LoVo (cell line): Measurements from ENCODE around the gene MAPK4.
"Not testable (repeated sequence)": the region's sequence is repeated elsewhere in the genome, so short reads cannot be mapped to it uniquely, and the experiment has no call there.

Experiments used
- DNase-seq: peaks from one replicate; pipeline ENCODE4 v3.0.0-alpha.2; 2016; ENCODE audit warnings: low spot score

The MAPK4 gene

GRCh38 chr18:50573679-50574078, 13.8 kb downstream of the MAPK4 start:
- no peak for DNase-seq

- DNase-seq, result no peak
Measured at GRCh38 chr18:50578030-50578429, 18.1 kb downstream of the MAPK4 start.

GRCh38 chr18:50578651-50579050, 18.8 kb downstream of the MAPK4 start:
- peak; percentile 40 for DNase-seq

- DNase-seq, result no peak
Measured at GRCh38 chr18:50579061-50579774, 19.3 kb downstream of the MAPK4 start.

- no peak for DNase-seq
Measured at GRCh38 chr18:50581517-50581916, 21.6 kb downstream of the MAPK4 start.

- DNase-seq, result no peak
Measured at GRCh38 chr18:50582500-50582899, 22.6 kb downstream of the MAPK4 start.

- DNase-seq, result no peak
Measured at GRCh38 chr18:50586710-50587109, 26.8 kb downstream of the MAPK4 start.

GRCh38 chr18:50590593-50590992, 30.7 kb downstream of the MAPK4 start:
- no peak for DNase-seq

GRCh38 chr18:50594012-50594411, 34.1 kb downstream of the MAPK4 start:
- DNase-seq, result no peak

- DNase-seq, result peak; percentile 12
Measured at GRCh38 chr18:50594942-50595341, 35.1 kb downstream of the MAPK4 start.

GRCh38 chr18:50602466-50602865, 42.6 kb downstream of the MAPK4 start:
- no peak for DNase-seq

GRCh38 chr18:50606609-50607008, 46.7 kb downstream of the MAPK4 start:
- no peak for DNase-seq

- DNase-seq, result no peak
Measured at GRCh38 chr18:50607378-50607926, 47.6 kb downstream of the MAPK4 start.

GRCh38 chr18:50609171-50609570, 49.3 kb downstream of the MAPK4 start:
- DNase-seq, result not testable (repeated sequence)

GRCh38 chr18:50610349-50610748, 50.5 kb downstream of the MAPK4 start:
- no peak for DNase-seq

GRCh38 chr18:50611529-50611941, 51.6 kb downstream of the MAPK4 start:
- DNase-seq, result no peak

- DNase-seq, result no peak
Measured at GRCh38 chr18:50614838-50615237, 55.0 kb downstream of the MAPK4 start.

- no peak for DNase-seq
Measured at GRCh38 chr18:50616484-50617048, 56.7 kb downstream of the MAPK4 start.

- DNase-seq, result no peak
Measured at GRCh38 chr18:50619861-50620275, 60.0 kb downstream of the MAPK4 start.

GRCh38 chr18:50620319-50620718, 60.4 kb downstream of the MAPK4 start:
- no peak for DNase-seq

GRCh38 chr18:50621366-50621765, 61.5 kb downstream of the MAPK4 start:
- no peak for DNase-seq

- no peak for DNase-seq
Measured at GRCh38 chr18:50622320-50622719, 62.4 kb downstream of the MAPK4 start.

GRCh38 chr18:50622865-50623393, 63.0 kb downstream of the MAPK4 start:
- DNase-seq, result no peak
